ENCODE measurements around the gene SLC7A7.
"Not testable (repeated sequence)": the region's sequence is repeated elsewhere in the genome, so short reads cannot be mapped to it uniquely, and the experiment has no call there.

The SLC7A7 gene

GRCh38 chr14:22794551-22794951 is 20.7 kb downstream of the SLC7A7 start:
- Histone ChIP-seq H3K4me2 (ENCODE audit: low read depth, low read length, poor library complexity, severe bottlenecking) (no peak overlapping the region), H3K27me3 (ENCODE audit: insufficient read depth, low read length, poor library complexity, severe bottlenecking) (peaks cover 13% of the 10 kb centered on the region), H4K20me1 (ENCODE audit: insufficient read depth, low read length, poor library complexity, severe bottlenecking) (no peaks in the 10 kb centered on the region), H3K9me2 (replicated peaks; ENCODE audit: low read depth, low read length) (no peaks in the 10 kb centered on the region), H3K79me2 (ENCODE audit: insufficient read depth, low read length) (no peaks in the 10 kb centered on the region), H3F3A (ENCODE audit: low read depth) (no peaks in the 10 kb centered on the region), H3K9me3 (ENCODE audit: insufficient read depth, low read depth, low read length) (no peaks in the 10 kb centered on the region), H3K9ac (ENCODE audit: low read depth, low read length, poor library complexity, severe bottlenecking) (no peak overlapping the region), H2AFZ (ENCODE audit: low read length) (no peak overlapping the region), H3K36me3 (ENCODE audit: insufficient read depth, low read length) (no peaks in the 10 kb centered on the region), H3K4me3 (ENCODE audit: low read length, poor library complexity, severe bottlenecking) (no peak overlapping the region), H3K4me1 (ENCODE audit: insufficient read depth, low read length, poor library complexity, severe bottlenecking) (no peaks in the 10 kb centered on the region)
- no peak for TF ChIP-seq EZH2phosphoT487 (IDR thresholded peaks at IDR 0.05; ENCODE audit: borderline replicate concordance)
- no peak for TF ChIP-seq CTCF (conservative IDR thresholded peaks at IDR 0.05; ENCODE audit: low read length)

GRCh38 chr14:22793976-22794375 is 21.3 kb downstream of the SLC7A7 start:
- Histone ChIP-seq H3K36me3 (ENCODE audit: insufficient read depth, low read length) (no peaks in the 10 kb centered on the region), H3K9ac (ENCODE audit: low read depth, low read length, poor library complexity, severe bottlenecking) (no peak overlapping the region), H3K9me2 (replicated peaks; ENCODE audit: low read depth, low read length) (no peaks in the 10 kb centered on the region), H4K20me1 (ENCODE audit: insufficient read depth, low read length, poor library complexity, severe bottlenecking) (no peaks in the 10 kb centered on the region), H3K9me3 (ENCODE audit: insufficient read depth, low read depth, low read length) (no peaks in the 10 kb centered on the region), H3K79me2 (ENCODE audit: insufficient read depth, low read length) (no peaks in the 10 kb centered on the region), H3K4me3 (ENCODE audit: low read length, poor library complexity, severe bottlenecking) (no peak overlapping the region), H3F3A (ENCODE audit: low read depth) (no peaks in the 10 kb centered on the region), H3K4me2 (ENCODE audit: low read depth, low read length, poor library complexity, severe bottlenecking) (no peak overlapping the region), H3K4me1 (ENCODE audit: insufficient read depth, low read length, poor library complexity, severe bottlenecking) (no peaks in the 10 kb centered on the region), H3K27me3 (ENCODE audit: insufficient read depth, low read length, poor library complexity, severe bottlenecking) (peaks cover 13% of the 10 kb centered on the region), H2AFZ (ENCODE audit: low read length) (no peak overlapping the region)
- TF ChIP-seq CTCF (conservative IDR thresholded peaks at IDR 0.05; ENCODE audit: low read length) (no peak), EZH2phosphoT487 (IDR thresholded peaks at IDR 0.05; ENCODE audit: borderline replicate concordance) (no peak)

DNA sequence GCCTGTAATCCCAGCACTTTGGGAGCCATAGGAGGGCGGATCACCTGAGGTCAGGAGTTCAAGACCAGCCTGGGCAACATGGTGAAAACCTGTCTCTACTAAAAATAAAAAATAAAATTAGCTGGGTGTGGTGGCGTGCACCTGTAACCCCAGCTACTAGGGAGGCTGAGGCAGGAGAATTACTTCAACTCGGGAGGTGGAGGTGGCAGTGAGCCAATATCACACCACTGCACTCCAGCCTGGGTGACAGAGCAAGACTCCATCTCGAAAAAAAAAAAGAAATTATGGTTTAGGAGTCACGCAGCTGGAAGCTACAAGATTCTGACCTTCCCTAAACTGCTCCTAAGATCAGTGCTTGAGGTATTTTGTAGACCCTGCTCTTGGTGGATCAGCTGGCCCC is 21.7 kb downstream of the SLC7A7 start:
- H3K4me1 ChIP-seq (ENCODE audit: insufficient read depth, low read length, poor library complexity, severe bottlenecking); H4K20me1 ChIP-seq (ENCODE audit: insufficient read depth, low read length, poor library complexity, severe bottlenecking): not testable (repeated sequence)

GRCh38 chr14:22792158-22792557 is 23.1 kb downstream of the SLC7A7 start:
- TF ChIP-seq EZH2phosphoT487 (IDR thresholded peaks at IDR 0.05; ENCODE audit: borderline replicate concordance) (no peak), CTCF (conservative IDR thresholded peaks at IDR 0.05; ENCODE audit: low read length) (no peak)
- Histone ChIP-seq H3K4me2 (ENCODE audit: low read depth, low read length, poor library complexity, severe bottlenecking) (no peak overlapping the region), H3K27me3 (ENCODE audit: insufficient read depth, low read length, poor library complexity, severe bottlenecking) (peaks cover 7% of the 10 kb centered on the region), H3K9ac (ENCODE audit: low read depth, low read length, poor library complexity, severe bottlenecking) (no peak overlapping the region), H3K9me2 (replicated peaks; ENCODE audit: low read depth, low read length) (no peaks in the 10 kb centered on the region), H3K79me2 (ENCODE audit: insufficient read depth, low read length) (no peaks in the 10 kb centered on the region), H3K9me3 (ENCODE audit: insufficient read depth, low read depth, low read length) (no peaks in the 10 kb centered on the region), H3F3A (ENCODE audit: low read depth) (no peaks in the 10 kb centered on the region), H3K4me3 (ENCODE audit: low read length, poor library complexity, severe bottlenecking) (no peak overlapping the region), H3K36me3 (ENCODE audit: insufficient read depth, low read length) (no peaks in the 10 kb centered on the region), H4K20me1 (ENCODE audit: insufficient read depth, low read length, poor library complexity, severe bottlenecking) (no peaks in the 10 kb centered on the region), H3K4me1 (ENCODE audit: insufficient read depth, low read length, poor library complexity, severe bottlenecking) (no peaks in the 10 kb centered on the region), H2AFZ (ENCODE audit: low read length) (no peak overlapping the region)

More for the DNA sequence above, 21.7 kb downstream of the SLC7A7 start:
- H3K9me3 ChIP-seq (ENCODE audit: insufficient read depth, low read depth, low read length); H3K4me2 ChIP-seq (ENCODE audit: low read depth, low read length, poor library complexity, severe bottlenecking); H2AFZ ChIP-seq (ENCODE audit: low read length); H3K36me3 ChIP-seq (ENCODE audit: insufficient read depth, low read length); H3K9me2 ChIP-seq (replicated peaks; ENCODE audit: low read depth, low read length); H3K4me3 ChIP-seq (ENCODE audit: low read length, poor library complexity, severe bottlenecking); H3K79me2 ChIP-seq (ENCODE audit: insufficient read depth, low read length); H3K9ac ChIP-seq (ENCODE audit: low read depth, low read length, poor library complexity, severe bottlenecking); H3F3A ChIP-seq (ENCODE audit: low read depth): not testable (repeated sequence)
- H3K27me3 ChIP-seq (ENCODE audit: insufficient read depth, low read length, poor library complexity, severe bottlenecking) = peaks cover 11% of the 10 kb centered on the region

Data from Loucy (cell line).